RKO (cell line): Measurements from ENCODE around the gene VRK1.

Source experiments
- DNase-seq: peaks from one replicate; pipeline ENCODE4 v3.0.0-alpha.2; 2016; ENCODE audit warnings: low spot score

Gene VRK1

GRCh38 chr14:96792003-96792402 lies 5.2 kb upstream of the VRK1 start:
- peak; percentile 25 for DNase-seq

- no peak for DNase-seq
Measured at GRCh38 chr14:96792591-96792990, 4.6 kb upstream of the VRK1 start.

- peak; percentile 28 for DNase-seq
Measured at GRCh38 chr14:96793547-96793946, 3.6 kb upstream of the VRK1 start.

- no peak for DNase-seq
Measured at GRCh38 chr14:96795109-96795828, 1.9 kb upstream of the VRK1 start.

GRCh38 chr14:96797582-96798349 lies 584 bp downstream of the VRK1 start:
- peak; percentile 49 for DNase-seq

- DNase-seq: no peak
Measured at GRCh38 chr14:96798956-96799355, 1.8 kb downstream of the VRK1 start.

- no peak for DNase-seq
Measured at GRCh38 chr14:96799489-96800054, 2.4 kb downstream of the VRK1 start.

GRCh38 chr14:96801931-96802330 lies 4.7 kb downstream of the VRK1 start:
- no peak for DNase-seq

- DNase-seq: no peak
Measured at GRCh38 chr14:96802963-96803362, 5.8 kb downstream of the VRK1 start.

GRCh38 chr14:96803958-96804357 lies 6.8 kb downstream of the VRK1 start:
- DNase-seq: no peak

- no peak for DNase-seq
Measured at GRCh38 chr14:96804895-96805294, 7.7 kb downstream of the VRK1 start.

GRCh38 chr14:96805956-96806355 lies 8.8 kb downstream of the VRK1 start:
- no peak for DNase-seq

- DNase-seq: no peak
Measured at GRCh38 chr14:96806836-96807235, 9.7 kb downstream of the VRK1 start.

- DNase-seq: no peak
Measured at GRCh38 chr14:96808619-96809406, 11.6 kb downstream of the VRK1 start.

GRCh38 chr14:96811265-96811664 lies 14.1 kb downstream of the VRK1 start:
- peak; percentile 26 for DNase-seq

GRCh38 chr14:96811985-96812667 lies 14.9 kb downstream of the VRK1 start:
- DNase-seq: no peak

- no peak for DNase-seq
Measured at GRCh38 chr14:96816281-96816680, 19.1 kb downstream of the VRK1 start.

- DNase-seq: no peak
Measured at GRCh38 chr14:96817750-96818666, 20.8 kb downstream of the VRK1 start.

- DNase-seq: no peak
Measured at GRCh38 chr14:96821501-96821900, 24.3 kb downstream of the VRK1 start.

- DNase-seq: no peak
Measured at GRCh38 chr14:96823652-96824051, 26.5 kb downstream of the VRK1 start.

GRCh38 chr14:96824283-96824682 lies 27.1 kb downstream of the VRK1 start:
- DNase-seq: peak; percentile 12
